ENCODE measurements around the gene SLC22A17. TPM values are rescaled to one million over a fixed set of nuclear protein-coding genes. Genes with fewer than 3 reads are reported as not detected.

SLC22A17 gene
- total and polyA plus RNA-seq, 9 of the 15 experiments (the other 6 are each of a cell fraction or from before 2014, with no cell fraction given), result 0.07 to 0.09 TPM; not detected in 7

DNA sequence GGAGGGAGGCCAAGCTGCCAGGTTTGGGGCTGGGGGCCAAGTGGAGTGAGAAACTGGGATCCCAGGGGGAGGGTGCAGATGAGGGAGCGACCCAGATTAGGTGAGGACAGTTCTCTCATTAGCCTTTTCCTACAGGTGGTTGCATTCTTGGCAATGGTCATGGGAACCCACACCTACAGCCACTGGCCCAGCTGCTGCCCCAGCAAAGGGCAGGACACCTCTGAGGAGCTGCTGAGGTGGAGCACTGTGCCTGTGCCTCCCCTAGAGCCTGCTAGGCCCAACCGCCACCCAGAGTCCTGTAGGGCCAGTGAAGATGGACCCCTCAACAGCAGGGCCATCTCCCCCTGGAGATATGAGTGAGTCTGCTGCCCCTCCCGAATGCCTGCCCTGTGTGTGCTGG is 20.4 kb upstream of the SLC22A17 start:
- Histone ChIP-seq H3K4me1 (replicated peaks in 1 of 2; ENCODE audit: control insufficient read depth in 2 of 2, insufficient read depth in 2 of 2, low read length in 2 of 2) (peaks cover 0 to 9% of the 10 kb centered on the region in 2 experiments; a peak in 3 of 5 replicates), H3K4me3 (no peak overlapping the region), H3K36me3 (ENCODE audit: control insufficient read depth, insufficient read depth, low read length) (no peaks in the 10 kb centered on the region), H3K9me3 (replicated peaks; ENCODE audit: control insufficient read depth, insufficient read depth, low read depth, low read length) (no peaks in the 10 kb centered on the region), H3K27ac (ENCODE audit: extremely low read depth, low read depth, low read length) (no peak overlapping the region), H4K20me1 (replicated peaks; ENCODE audit: control insufficient read depth, insufficient read depth, low read length) (no peaks in the 10 kb centered on the region), H3K79me2 (ENCODE audit: control insufficient read depth, insufficient read depth, low read length) (no peaks in the 10 kb centered on the region), H3K9ac (ENCODE audit: insufficient read depth in 1 of 2, low read depth in 2 of 2, low read length in 2 of 2) (no peak overlapping the region), H3K9me1 (ENCODE audit: control insufficient read depth, insufficient read depth, low read length) (no peaks in the 10 kb centered on the region), H3K27me3 (ENCODE audit: control insufficient read depth in 2 of 2, insufficient read depth in 2 of 2, low read length in 2 of 2) (peaks cover 2 to 31% of the 10 kb centered on the region in 2 experiments; a peak in 3 of 5 replicates), H3K4me2 (ENCODE audit: insufficient read depth, low read length) (no peak overlapping the region), H2AFZ (ENCODE audit: low read depth, low read length) (no peak overlapping the region)
- CTCF ChIA-PET (ENCODE audit: low intra/inter-chr PET ratio), result no interaction called here
- BruUV-seq (replicated peaks), result no TSS peak
- 11% methylated on average over 2 of the region's 3 CpGs for WGBS (ENCODE audit: insufficient coverage, low coverage, missing lambda C conversion rate)
- no peak for DNase-seq (ENCODE audit: extremely low read depth in 1 of 4, low spot score in 3 of 4)
- no peak for FAIRE-seq
- in situ Hi-C loops (cut with MboI) (no loop called here), intact Hi-C loops (cut with micrococcal nuclease) (no loop called here)
- ATAC-seq, result no peak
- POLR2A ChIA-PET, result interaction anchor here (0.6 to 1.1 kb wide), 3 partner anchors 13 to 278 kb away, joined by 3 read pairs; partner anchors contain the start of genes ACIN1 and C14orf119
- TF ChIP-seq, protein P1, sequence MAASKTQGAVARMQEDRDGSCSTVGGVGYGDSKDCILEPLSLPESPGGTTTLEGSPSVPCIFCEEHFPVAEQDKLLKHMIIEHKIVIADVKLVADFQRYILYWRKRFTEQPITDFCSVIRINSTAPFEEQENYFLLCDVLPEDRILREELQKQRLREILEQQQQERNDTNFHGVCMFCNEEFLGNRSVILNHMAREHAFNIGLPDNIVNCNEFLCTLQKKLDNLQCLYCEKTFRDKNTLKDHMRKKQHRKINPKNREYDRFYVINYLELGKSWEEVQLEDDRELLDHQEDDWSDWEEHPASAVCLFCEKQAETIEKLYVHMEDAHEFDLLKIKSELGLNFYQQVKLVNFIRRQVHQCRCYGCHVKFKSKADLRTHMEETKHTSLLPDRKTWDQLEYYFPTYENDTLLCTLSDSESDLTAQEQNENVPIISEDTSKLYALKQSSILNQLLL (CRISPR knock-in tag; IDR thresholded peaks at IDR 0.05; ENCODE audit: borderline replicate concordance), result no peak
- TF ChIP-seq ZNF431 (CRISPR knock-in tag; IDR thresholded peaks at IDR 0.05), result no peak
- TF ChIP-seq NR3C1 (CRISPR knock-in tag; IDR thresholded peaks at IDR 0.05), result no peak
- TF ChIP-seq MYC (IDR thresholded peaks at IDR 0.05; ENCODE audit: low read depth, low read length), result no peak
- no peak for TF ChIP-seq MYC (CRISPR knock-in tag; IDR thresholded peaks at IDR 0.05; ENCODE audit: borderline replicate concordance, low read depth)
- no peak for TF ChIP-seq ZNF584 (CRISPR knock-in tag; IDR thresholded peaks at IDR 0.05; ENCODE audit: low read depth)
- TF ChIP-seq ZNF778 (CRISPR knock-in tag; IDR thresholded peaks at IDR 0.05), result no peak
- TF ChIP-seq, protein P2, sequence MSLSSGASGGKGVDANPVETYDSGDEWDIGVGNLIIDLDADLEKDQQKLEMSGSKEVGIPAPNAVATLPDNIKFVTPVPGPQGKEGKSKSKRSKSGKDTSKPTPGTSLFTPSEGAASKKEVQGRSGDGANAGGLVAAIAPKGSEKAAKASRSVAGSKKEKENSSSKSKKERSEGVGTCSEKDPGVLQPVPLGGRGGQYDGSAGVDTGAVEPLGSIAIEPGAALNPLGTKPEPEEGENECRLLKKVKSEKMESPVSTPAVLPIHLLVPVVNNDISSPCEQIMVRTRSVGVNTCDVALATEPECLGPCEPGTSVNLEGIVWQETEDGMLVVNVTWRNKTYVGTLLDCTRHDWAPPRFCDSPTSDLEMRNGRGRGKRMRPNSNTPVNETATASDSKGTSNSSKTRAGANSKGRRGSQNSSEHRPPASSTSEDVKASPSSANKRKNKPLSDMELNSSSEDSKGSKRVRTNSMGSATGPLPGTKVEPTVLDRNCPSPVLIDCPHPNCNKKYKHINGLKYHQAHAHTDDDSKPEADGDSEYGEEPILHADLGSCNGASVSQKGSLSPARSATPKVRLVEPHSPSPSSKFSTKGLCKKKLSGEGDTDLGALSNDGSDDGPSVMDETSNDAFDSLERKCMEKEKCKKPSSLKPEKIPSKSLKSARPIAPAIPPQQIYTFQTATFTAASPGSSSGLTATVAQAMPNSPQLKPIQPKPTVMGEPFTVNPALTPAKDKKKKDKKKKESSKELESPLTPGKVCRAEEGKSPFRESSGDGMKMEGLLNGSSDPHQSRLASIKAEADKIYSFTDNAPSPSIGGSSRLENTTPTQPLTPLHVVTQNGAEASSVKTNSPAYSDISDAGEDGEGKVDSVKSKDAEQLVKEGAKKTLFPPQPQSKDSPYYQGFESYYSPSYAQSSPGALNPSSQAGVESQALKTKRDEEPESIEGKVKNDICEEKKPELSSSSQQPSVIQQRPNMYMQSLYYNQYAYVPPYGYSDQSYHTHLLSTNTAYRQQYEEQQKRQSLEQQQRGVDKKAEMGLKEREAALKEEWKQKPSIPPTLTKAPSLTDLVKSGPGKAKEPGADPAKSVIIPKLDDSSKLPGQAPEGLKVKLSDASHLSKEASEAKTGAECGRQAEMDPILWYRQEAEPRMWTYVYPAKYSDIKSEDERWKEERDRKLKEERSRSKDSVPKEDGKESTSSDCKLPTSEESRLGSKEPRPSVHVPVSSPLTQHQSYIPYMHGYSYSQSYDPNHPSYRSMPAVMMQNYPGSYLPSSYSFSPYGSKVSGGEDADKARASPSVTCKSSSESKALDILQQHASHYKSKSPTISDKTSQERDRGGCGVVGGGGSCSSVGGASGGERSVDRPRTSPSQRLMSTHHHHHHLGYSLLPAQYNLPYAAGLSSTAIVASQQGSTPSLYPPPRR (CRISPR knock-in tag; IDR thresholded peaks at IDR 0.05; ENCODE audit: borderline replicate concordance), result no peak
- TF ChIP-seq, protein P3, sequence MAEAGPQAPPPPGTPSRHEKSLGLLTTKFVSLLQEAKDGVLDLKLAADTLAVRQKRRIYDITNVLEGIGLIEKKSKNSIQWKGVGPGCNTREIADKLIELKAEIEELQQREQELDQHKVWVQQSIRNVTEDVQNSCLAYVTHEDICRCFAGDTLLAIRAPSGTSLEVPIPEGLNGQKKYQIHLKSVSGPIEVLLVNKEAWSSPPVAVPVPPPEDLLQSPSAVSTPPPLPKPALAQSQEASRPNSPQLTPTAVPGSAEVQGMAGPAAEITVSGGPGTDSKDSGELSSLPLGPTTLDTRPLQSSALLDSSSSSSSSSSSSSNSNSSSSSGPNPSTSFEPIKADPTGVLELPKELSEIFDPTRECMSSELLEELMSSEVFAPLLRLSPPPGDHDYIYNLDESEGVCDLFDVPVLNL (CRISPR knock-in tag; IDR thresholded peaks at IDR 0.05; ENCODE audit: low read depth), result no peak
- TF ChIP-seq, protein P4, sequence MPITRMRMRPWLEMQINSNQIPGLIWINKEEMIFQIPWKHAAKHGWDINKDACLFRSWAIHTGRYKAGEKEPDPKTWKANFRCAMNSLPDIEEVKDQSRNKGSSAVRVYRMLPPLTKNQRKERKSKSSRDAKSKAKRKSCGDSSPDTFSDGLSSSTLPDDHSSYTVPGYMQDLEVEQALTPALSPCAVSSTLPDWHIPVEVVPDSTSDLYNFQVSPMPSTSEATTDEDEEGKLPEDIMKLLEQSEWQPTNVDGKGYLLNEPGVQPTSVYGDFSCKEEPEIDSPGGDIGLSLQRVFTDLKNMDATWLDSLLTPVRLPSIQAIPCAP (CRISPR knock-in tag; IDR thresholded peaks at IDR 0.05; ENCODE audit: borderline replicate concordance), result no peak
- no peak for TF ChIP-seq MEF2A (IDR thresholded peaks at IDR 0.05; ENCODE audit: control insufficient read depth, low read depth, low read length)
- TF ChIP-seq RBM25 (IDR thresholded peaks at IDR 0.05; ENCODE audit: low read depth, low read length, severe bottlenecking), result no peak
